Stimulated activated CD4-positive, alpha-beta T cell treated with anti-CD3 and anti-CD28 coated beads, Interleukin-4, amount 100 ng/mL, for 24 hours (primary cell): ENCODE results near the gene FRMPD4.

Experiments used
- DNase-seq: peaks from one replicate; pipeline ENCODE4 v3.0.0-alpha.2; 2020

The FRMPD4 gene

GRCh38 chrX:12223650-12224049 is 85.4 kb downstream of the FRMPD4 start:
- no peak for DNase-seq

GRCh38 chrX:12225107-12225506 is 86.8 kb downstream of the FRMPD4 start:
- DNase-seq, result no peak

DNA sequence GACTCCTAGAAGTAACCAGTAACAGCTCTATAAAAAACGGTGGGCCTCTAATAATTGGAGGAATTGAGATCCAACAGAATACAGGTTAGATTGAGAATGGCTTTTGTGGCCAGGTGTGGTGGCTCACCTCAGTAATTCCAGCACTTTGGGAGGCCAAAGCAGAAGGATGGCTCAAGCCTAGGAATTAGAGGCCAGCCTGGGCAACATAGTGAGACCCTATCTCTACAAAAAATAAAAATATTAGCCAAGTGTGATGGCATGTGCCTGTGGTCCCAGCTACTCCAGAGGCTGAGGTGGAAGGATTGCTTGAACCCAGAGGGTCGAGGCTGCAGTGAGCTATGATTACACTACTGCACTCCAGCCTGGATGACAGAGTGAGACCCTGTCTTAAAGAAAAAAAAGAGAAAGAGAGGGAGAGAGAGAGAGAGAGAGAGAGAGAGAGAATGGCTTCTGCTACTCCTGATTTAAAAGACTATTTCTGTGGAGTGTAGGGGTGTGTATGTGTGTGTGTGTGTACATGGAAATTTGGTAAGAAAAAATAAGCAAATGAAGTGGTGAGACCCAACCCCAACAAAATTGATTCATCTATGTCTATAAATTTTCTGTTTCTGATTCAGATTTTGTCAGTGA is 89.3 kb downstream of the FRMPD4 start:
- DNase-seq, result no peak

GRCh38 chrX:12228862-12229261 is 90.6 kb downstream of the FRMPD4 start:
- no peak for DNase-seq

- DNase-seq, result no peak
Measured at GRCh38 chrX:12229986-12230385, 91.7 kb downstream of the FRMPD4 start.

- no peak for DNase-seq
Measured at GRCh38 chrX:12234534-12235329, 96.5 kb downstream of the FRMPD4 start.

DNA sequence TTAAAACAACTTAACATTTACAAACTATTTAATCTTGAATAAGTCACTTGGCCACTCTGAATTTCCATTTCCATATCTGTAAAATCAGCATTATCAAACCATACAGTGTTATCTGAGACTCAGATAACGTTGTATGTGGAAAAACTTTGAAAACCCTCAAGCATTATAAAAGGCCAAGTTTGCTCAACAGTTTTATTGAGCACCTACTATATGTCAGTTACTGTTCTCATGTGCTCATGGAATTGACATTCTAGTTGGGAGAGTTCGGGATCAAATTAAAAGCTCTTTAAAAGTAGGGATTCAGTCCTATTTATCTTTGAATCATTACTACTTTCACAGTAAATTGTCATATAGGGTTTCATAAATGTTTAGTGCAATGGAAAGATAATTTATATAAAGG is 97.9 kb downstream of the FRMPD4 start:
- no peak for DNase-seq

DNA sequence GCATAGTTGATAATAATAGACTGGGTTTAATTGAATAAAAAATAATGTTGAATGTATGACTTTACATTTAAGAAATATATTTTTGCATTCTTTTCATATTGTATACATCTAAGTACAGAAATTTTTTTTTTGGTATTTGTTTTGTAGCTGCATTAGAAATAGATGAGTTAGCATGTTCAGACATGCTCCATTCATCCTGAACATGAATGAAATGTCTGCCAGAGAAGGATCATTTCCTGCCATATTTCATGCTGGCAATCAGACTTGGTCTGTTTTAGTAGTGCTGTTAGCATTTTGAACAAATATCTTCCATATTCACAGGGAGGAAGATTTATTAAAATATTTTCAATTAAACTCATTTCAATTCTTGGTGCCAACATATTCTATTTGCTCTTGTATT is 98.9 kb downstream of the FRMPD4 start:
- DNase-seq, result no peak

DNA sequence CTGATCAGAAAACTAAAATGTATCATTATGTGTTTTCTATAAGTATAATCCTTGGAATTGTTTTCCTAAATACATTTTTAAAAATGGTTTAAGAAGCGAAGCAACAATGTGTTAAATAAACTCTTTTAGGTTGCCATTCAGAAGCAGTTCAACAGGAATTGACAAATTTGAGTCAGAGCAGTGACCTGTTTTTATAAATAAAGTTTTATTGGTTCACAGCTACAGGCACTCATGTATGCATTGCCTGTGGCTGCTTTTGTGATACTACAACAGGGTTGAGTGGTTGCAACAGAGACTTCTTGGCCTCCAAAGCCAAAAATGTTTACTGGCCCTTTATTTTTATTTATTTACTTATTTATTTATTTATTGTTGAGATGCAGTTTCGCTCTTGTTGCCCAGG is 99.5 kb downstream of the FRMPD4 start:
- no peak for DNase-seq

- DNase-seq, result no peak
Measured at GRCh38 chrX:12239356-12240082, 101.2 kb downstream of the FRMPD4 start.

- DNase-seq, result no peak
Measured at GRCh38 chrX:12240491-12240890, 102.2 kb downstream of the FRMPD4 start.

- DNase-seq, result no peak
Measured at GRCh38 chrX:12241026-12241425, 102.8 kb downstream of the FRMPD4 start.

DNA sequence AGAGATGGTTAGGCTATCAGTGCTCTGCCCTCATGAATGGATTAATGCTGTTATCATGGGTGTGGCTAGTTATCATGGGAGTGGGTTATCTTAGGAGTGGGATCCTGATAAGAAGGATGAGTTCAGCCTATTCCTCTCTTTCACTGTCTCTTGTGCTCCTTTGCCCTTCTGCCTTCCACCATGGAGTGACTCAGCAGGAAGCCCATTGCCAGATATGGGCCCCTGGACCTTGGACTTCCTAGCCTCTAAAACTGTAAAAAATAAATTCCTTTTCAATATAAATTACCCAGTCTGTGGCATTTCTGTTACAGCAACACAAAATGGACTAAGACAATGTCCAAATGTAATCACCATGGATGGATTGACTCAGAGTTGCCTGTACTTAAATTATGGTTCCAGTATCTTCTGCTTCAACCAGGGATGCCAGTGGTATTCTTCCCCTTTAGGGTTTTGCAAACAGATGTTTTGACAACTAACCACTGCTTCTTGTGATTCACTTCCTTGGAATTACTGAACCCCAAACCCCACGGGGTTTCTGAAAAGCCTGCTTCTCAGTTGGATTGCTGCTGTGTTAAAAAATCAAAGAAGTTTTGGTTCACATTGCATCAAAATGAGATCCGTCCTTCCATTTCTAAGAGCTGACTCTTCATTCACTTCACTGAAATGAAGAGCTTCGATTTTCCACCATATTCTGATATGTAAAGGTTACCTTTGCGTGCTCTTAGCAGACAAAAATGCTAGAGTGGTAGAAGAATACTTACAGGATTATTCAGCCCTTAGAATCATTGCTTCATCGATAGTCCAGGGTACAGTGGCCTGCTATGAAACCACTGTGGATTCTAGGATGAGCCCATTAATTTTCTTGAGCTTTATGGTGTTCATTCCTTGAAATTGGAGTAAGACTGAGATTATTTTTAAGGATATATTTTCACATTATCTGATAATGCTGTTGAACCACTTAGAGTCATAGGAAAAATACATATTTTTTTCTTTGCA is 107.7 kb downstream of the FRMPD4 start:
- no peak for DNase-seq

GRCh38 chrX:12249997-12250396 is 111.7 kb downstream of the FRMPD4 start:
- DNase-seq, result no peak

DNA sequence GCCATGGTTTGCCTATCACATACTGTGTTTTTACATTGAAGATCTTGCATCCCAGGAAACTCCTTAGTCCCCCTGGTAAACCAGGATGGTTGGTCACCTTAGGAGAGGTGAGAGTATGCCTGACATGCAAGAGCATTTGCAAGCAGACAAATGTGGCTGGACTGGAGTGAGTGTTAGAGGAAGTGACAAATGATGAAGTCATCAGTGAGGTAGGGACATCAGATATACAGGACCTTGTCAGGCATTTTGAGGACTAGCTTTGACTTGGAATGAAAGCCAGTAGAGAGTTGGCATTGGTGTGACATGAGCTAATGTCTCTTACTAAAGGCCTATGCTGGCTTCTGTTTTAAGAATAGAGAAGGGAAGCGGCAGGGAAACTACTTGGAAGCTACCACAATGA is 124.9 kb downstream of the FRMPD4 start:
- DNase-seq, result no peak

DNA sequence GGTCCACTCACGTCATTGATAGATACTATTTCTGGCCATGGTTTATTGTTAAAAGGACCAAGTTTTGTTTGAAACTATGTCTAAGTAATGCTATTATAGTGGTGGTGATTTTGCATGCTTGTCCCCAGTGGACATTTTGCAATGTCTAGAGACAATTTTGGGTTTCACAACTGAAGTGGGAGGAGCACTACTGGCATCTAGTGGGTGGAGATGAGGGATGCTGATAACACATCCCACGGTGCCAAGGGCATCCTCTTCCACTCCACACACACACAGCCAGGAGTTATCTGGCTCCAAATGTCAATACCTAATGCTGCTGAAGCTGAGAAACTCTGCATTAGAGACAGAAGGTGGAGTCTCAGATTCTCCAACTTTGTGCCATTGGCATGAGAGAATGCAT is 131.2 kb downstream of the FRMPD4 start:
- DNase-seq, result no peak

- no peak for DNase-seq
Measured at GRCh38 chrX:12278151-12278550, 139.9 kb downstream of the FRMPD4 start.

DNA sequence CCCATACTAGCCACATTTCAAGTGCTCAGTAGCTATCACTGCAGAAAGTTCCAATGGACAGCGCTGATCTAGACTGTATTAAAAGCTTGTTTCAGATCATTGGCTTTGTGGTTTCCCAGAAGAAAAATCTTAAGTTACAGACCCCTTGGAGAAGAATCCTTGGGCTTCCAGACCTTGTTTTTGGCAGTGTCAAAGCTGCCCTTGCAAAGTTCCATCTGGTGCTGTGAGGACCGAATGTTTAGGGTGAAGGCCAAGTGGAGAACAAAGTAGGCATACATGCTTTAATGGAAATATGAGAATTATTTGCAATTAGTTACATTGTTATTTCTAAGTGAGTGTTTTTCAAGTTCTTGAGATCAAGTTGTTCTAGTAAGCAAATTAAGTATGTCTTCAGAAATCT is 144.7 kb downstream of the FRMPD4 start:
- DNase-seq, result no peak

DNA sequence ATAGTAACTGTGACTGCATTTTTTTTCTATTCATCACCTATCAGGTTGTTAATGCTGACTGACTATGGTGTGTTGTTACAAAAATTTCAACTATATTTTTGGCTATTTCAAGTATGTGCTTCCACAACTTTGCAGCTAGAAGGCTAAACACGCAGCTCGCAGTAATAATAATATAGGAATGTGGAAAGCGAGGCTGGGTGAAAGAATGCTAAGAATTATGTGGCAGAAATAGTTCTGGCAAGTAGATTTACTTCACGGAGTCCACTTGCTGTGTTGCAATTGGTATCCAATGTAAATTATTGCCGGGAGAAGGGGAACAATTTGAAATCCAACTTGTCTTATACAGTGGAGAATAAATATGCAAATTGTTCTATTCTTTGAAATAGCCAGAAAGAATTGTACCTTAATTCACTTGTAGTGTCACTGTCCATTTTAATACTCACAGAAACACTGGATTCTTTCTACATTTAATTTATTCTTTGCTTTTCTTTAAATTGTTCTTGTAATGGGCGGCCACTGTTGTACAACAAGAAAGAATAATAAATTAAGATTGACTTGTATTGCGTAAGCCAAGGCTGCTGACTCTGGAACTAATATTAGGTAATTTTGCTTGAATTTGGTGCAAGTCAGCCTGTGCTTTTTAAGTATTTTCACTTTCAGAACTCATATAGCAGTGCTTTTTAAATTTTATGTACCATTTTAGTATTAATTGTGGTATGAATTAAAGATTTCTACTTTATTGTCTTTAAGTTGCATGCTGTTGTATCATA is 154.9 kb downstream of the FRMPD4 start:
- no peak for DNase-seq

DNA sequence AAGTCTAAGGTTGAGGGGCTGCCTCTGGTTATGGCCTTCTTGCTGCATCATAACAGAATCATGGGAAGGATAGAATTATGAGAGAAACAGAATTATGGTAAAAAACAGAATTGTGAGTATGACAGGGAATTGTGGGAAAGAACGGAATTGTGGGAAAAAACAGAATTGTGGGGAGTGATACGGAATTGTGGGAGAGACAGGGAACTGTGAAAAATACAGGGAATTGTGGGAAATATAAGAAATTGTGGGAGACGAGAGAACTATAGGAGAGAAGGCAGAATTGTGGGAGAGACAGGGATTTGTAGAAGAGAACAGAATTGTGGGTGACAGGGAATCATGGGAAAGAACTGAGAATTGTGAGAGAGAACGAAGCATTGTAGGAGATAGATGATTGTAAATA is 159.1 kb downstream of the FRMPD4 start:
- no peak for DNase-seq

- no peak for DNase-seq
Measured at GRCh38 chrX:12301288-12301687, 163.0 kb downstream of the FRMPD4 start.

GRCh38 chrX:12304261-12304660 is 166.0 kb downstream of the FRMPD4 start:
- no peak for DNase-seq
